ENCODE data around the gene TSPAN10. TPM values are rescaled to one million over a fixed set of nuclear protein-coding genes. Genes with fewer than 3 reads are reported as not detected.
A peak's percentile ranks its signal among the peaks of the same experiment; 100 is the strongest.
"Not testable (repeated sequence)": the region's sequence is repeated elsewhere in the genome, so short reads cannot be mapped to it uniquely, and the experiment has no call there.

TSPAN10 gene
- total RNA-seq, 1 experiment from 2014 or later = 1.7 TPM

DNA sequence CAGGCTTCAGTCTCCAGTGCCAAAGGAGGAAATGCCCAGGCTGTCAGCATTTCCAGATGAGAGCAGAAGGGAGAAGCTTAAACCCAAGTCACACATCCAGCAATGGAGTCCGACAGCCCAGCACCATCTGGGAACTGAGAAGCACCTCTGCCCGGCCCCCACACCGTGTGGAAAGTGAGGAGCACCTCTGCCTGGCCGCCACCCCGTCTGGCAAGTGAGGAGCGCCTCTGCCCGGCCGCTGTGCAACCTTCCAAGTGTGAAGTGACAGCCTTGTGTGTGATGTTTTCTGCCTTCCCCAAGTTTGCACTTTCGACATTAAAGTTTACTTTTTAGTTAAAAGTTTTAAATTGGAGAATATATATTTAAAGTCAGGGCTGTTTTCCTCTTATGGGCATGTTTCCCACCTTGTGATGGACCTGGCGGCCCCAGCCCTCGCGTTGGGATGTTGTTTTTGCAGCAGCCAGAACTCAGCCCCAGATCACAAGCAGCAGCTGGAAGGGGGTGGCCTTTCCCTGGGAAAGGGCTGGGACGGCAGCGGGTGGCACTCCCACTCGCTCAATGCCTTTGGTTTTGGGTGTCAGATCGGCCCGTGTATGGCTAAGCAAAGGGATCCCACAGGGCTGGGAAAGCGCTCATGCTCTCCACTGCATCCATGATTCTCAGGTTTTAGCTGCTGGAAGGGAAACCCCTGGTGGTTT is 36.7 kb downstream of the TSPAN10 start:
- Histone ChIP-seq H3K27ac (ENCODE audit: low read length) (no peak overlapping the region), H3K9ac (ENCODE audit: low read length) (no peak overlapping the region), H3K4me2 (ENCODE audit: low read depth, low read length, poor library complexity, severe bottlenecking) (no peak overlapping the region), H3K79me2 (ENCODE audit: low read length) (peaks cover 4% of the 10 kb centered on the region; the same call in 1 of the 2 replicates), H4K20me1 (ENCODE audit: insufficient read depth, low read depth, low read length) (no peaks in the 10 kb centered on the region), H3K36me3 (ENCODE audit: insufficient read depth, low read length) (peaks cover 20% of the 10 kb centered on the region), H3K4me1 (ENCODE audit: low read length) (no peaks in the 10 kb centered on the region), H2AFZ (ENCODE audit: low read length) (no peak overlapping the region), H3K27me3 (ENCODE audit: low read length) (no peaks in the 10 kb centered on the region), H3K9me2 (replicated peaks; ENCODE audit: insufficient read depth, low read length) (no peaks in the 10 kb centered on the region), H3K4me3 (ENCODE audit: low read length) (no peak overlapping the region), H3K9me3 (ENCODE audit: low read length) (no peaks in the 10 kb centered on the region)
- no peak for DNase-seq

DNA sequence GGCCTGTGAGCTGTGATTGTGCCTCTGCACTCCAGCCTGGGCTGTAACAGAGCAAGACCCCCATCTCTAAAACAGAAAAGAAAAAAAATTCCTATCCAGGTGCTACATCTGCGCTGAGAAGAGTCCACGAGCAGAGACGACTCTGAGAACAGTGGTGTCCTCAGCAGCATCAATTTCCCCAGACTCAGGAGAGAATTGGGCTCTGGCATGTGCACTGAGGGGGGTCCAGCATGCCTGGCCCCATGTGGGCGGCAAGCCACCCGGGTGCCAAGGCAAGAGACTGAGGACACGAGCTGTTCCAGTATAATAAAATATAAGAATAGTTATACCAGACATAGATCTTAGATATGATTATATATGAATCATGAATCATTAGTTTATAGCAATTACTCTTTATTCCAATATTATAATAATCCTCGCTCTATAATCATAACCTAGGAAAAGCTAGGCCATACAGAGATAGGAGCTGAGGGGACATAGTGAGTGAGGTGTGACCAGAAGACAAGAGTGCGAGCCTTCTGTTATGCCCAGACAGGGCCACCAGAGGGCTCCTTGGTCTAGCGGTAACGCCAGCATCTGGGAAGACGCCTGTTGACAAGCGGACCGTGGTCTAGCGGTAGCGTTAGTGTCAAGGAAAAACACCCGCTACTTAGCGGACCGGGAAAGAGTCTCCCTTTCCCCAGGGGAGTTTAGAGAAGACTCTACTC is 38.7 kb downstream of the TSPAN10 start:
- H3K9me2 ChIP-seq (replicated peaks; ENCODE audit: insufficient read depth, low read length); H4K20me1 ChIP-seq (ENCODE audit: insufficient read depth, low read depth, low read length); H3K9ac ChIP-seq (ENCODE audit: low read length); H3K36me3 ChIP-seq (ENCODE audit: insufficient read depth, low read length); H3K9me3 ChIP-seq (ENCODE audit: low read length); H3K79me2 ChIP-seq (ENCODE audit: low read length); H3K4me1 ChIP-seq (ENCODE audit: low read length); H3K4me3 ChIP-seq (ENCODE audit: low read length); H3K4me2 ChIP-seq (ENCODE audit: low read depth, low read length, poor library complexity, severe bottlenecking); H3K27me3 ChIP-seq (ENCODE audit: low read length); H2AFZ ChIP-seq (ENCODE audit: low read length); H3K27ac ChIP-seq (ENCODE audit: low read length): not testable (repeated sequence)
- peak; percentile 69 for DNase-seq

DNA sequence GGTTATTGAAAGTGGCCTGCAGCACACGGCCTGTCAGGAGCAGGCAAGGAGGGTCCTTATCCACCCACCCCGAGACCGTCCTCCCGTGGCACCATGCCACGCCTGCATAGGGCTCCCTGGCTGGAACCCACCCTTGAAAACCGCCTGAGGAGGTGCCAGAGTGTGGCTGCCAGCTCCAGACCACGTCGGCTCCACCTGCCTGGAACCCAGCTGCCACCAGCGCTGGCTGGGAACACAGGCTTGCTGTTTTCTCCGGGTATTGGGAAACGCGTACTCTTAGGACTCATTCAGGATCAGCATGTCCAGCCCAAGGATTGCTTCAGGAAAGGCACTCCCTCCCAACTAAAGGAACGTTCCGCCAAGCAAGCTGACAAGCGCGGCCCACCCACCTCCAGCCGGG is 39.9 kb downstream of the TSPAN10 start:
- Histone ChIP-seq H3K4me2 (ENCODE audit: low read depth, low read length, poor library complexity, severe bottlenecking) (no peak overlapping the region), H3K27ac (ENCODE audit: low read length) (no peak overlapping the region), H3K79me2 (ENCODE audit: low read length) (peaks cover 4% of the 10 kb centered on the region), H3K36me3 (ENCODE audit: insufficient read depth, low read length) (0 out of 2 replicates have a peak, but pooled peaks cover 3% of the 10 kb centered on the region), H4K20me1 (ENCODE audit: insufficient read depth, low read depth, low read length) (no peaks in the 10 kb centered on the region), H3K9me3 (ENCODE audit: low read length) (no peaks in the 10 kb centered on the region), H3K4me3 (ENCODE audit: low read length) (no peak overlapping the region), H3K9ac (ENCODE audit: low read length) (no peak overlapping the region), H2AFZ (ENCODE audit: low read length) (no peak overlapping the region), H3K27me3 (ENCODE audit: low read length) (no peaks in the 10 kb centered on the region), H3K9me2 (replicated peaks; ENCODE audit: insufficient read depth, low read length) (no peaks in the 10 kb centered on the region), H3K4me1 (ENCODE audit: low read length) (no peaks in the 10 kb centered on the region; the same call in 1 of the 2 replicates)
- DNase-seq = no peak

DNA sequence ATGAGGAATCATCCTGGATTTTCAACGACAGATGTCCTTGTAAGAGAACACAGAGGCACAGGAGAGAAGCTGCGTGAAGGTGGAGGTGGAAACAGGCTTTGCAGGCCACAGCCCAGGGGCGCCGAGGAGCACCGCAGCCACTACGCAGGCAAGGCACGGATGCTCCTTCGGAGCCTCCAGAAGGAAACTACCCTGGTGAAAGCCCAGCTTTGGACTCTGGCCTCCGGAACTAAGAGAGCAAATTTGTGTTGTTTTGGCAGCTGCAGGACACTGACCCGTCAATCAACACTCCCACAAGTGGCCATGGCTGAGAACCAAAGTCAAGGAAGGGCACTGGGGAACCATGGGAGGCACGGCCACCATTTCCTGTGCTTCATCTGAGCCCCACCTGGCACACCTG is 43.2 kb downstream of the TSPAN10 start:
- no peak for DNase-seq
- Histone ChIP-seq H3K9ac (ENCODE audit: low read length) (no peak overlapping the region), H3K36me3 (ENCODE audit: insufficient read depth, low read length) (no peaks in the 10 kb centered on the region), H3K9me3 (ENCODE audit: low read length) (no peaks in the 10 kb centered on the region), H3K27me3 (ENCODE audit: low read length) (no peaks in the 10 kb centered on the region), H3K4me3 (ENCODE audit: low read length) (no peak overlapping the region), H2AFZ (ENCODE audit: low read length) (no peak overlapping the region), H4K20me1 (ENCODE audit: insufficient read depth, low read depth, low read length) (peaks cover 16% of the 10 kb centered on the region), H3K79me2 (ENCODE audit: low read length) (peaks cover 34% of the 10 kb centered on the region), H3K4me2 (ENCODE audit: low read depth, low read length, poor library complexity, severe bottlenecking) (no peak overlapping the region), H3K9me2 (replicated peaks; ENCODE audit: insufficient read depth, low read length) (no peaks in the 10 kb centered on the region), H3K27ac (ENCODE audit: low read length) (no peak overlapping the region), H3K4me1 (ENCODE audit: low read length) (peaks cover 15% of the 10 kb centered on the region)

DNA sequence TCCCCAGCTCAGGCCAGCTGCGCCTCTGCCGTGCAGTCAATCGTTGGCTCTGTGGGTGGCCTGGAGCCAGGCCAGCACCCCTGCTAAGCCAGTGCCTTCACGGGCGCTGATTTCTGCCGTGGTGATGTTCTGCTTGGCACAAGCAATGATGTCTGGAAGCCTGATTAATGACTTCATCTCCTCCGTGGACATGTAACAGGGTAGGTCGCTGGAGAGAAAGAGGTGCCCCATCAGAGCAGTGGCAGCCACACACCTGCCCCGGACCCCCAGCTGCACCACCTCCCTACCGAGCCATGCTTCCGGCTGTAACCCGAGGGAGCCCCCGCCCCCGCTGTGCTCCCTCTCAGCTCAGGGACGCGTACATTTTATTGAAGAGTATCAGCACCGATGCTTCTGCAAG is 44.7 kb downstream of the TSPAN10 start:
- Histone ChIP-seq H3K27me3 (ENCODE audit: low read length) (no peaks in the 10 kb centered on the region), H3K36me3 (ENCODE audit: insufficient read depth, low read length) (peaks cover 12% of the 10 kb centered on the region; the same call in 1 of the 2 replicates), H3K9me3 (ENCODE audit: low read length) (no peaks in the 10 kb centered on the region), H3K9ac (ENCODE audit: low read length) (no peak overlapping the region), H2AFZ (ENCODE audit: low read length) (no peak overlapping the region), H3K4me2 (ENCODE audit: low read depth, low read length, poor library complexity, severe bottlenecking) (no peak overlapping the region), H3K79me2 (ENCODE audit: low read length) (peaks cover 48% of the 10 kb centered on the region), H3K9me2 (replicated peaks; ENCODE audit: insufficient read depth, low read length) (no peaks in the 10 kb centered on the region), H3K4me3 (ENCODE audit: low read length) (no peak overlapping the region), H4K20me1 (ENCODE audit: insufficient read depth, low read depth, low read length) (peaks cover 28% of the 10 kb centered on the region), H3K4me1 (ENCODE audit: low read length) (peaks cover 23% of the 10 kb centered on the region), H3K27ac (ENCODE audit: low read length) (no peak overlapping the region)
- no peak for DNase-seq

DNA sequence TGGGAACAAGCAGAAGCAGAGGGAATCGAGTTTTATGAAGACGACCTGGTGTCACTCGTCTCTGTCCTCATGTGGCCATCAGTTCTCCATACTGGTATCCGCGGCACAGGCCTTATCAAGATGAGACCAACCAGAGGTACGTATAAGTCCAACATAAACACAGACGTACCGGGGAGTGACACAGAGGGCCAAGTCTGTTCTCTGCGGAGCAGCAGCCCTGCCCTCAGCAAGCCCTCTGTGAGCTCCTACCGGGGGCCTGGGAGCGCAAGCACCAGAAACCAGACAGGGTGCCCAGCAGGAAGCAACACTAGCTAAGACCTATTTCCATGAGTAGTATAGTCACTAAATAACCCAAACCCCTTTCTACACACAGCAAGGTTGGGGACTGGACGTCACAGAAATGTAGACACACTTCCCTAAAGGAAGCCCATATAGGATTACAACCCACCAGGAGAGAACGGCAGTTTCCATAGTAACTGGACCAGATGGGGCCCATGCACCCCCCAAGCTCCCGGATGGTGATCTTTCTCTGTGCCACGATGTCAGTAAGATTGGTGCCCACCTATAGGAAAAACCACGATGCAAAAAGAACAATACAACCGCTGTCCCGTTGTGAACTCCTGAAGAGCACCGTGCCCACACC is 45.7 kb downstream of the TSPAN10 start:
- peak overlapping the region; percentile 96 for H3K9ac ChIP-seq (ENCODE audit: low read length)
- peak overlapping the region; percentile 76 for H3K4me2 ChIP-seq (ENCODE audit: low read depth, low read length, poor library complexity, severe bottlenecking)
- H3K4me1 ChIP-seq (ENCODE audit: low read length) = peaks cover 23% of the 10 kb centered on the region
- H3K79me2 ChIP-seq (ENCODE audit: low read length) = peaks cover 57% of the 10 kb centered on the region
- H2AFZ ChIP-seq (ENCODE audit: low read length) = peak overlapping the region; percentile 55; the same call in 1 of the 2 replicates
- no peaks in the 10 kb centered on the region for H3K9me3 ChIP-seq (ENCODE audit: low read length)
- H3K9me2 ChIP-seq (replicated peaks; ENCODE audit: insufficient read depth, low read length) = no peaks in the 10 kb centered on the region
- DNase-seq = no peak
- H3K27ac ChIP-seq (ENCODE audit: low read length) = peak overlapping the region; percentile 45; the same call in 1 of the 2 replicates
- H3K4me3 ChIP-seq (ENCODE audit: low read length) = peak overlapping the region; percentile 74
- peaks cover 12% of the 10 kb centered on the region; the same call in 1 of the 2 replicates for H3K36me3 ChIP-seq (ENCODE audit: insufficient read depth, low read length)
- peaks cover 28% of the 10 kb centered on the region for H4K20me1 ChIP-seq (ENCODE audit: insufficient read depth, low read depth, low read length)
- H3K27me3 ChIP-seq (ENCODE audit: low read length) = no peaks in the 10 kb centered on the region

DNA sequence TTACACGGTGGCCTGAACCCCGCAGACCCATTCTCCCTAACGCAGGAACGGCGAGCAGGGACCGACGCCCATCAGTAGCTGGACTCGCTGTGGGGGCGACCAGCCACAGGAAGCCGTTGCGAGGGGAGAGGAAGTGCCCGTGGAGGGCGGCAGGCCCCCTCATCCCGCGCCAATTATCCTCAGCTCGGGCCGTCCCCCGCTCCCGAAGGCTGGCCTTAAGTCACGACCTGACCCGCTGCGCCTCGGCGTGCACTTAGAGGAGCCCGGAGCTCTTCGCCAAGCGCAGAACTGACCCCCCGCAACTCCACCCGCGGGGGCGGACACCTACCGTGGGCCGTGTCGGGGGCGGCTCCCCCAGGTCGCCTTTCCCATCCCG is 46.2 kb downstream of the TSPAN10 start:
- Histone ChIP-seq H3K4me3 (ENCODE audit: low read length) (peak overlapping the region; percentile 74), H3K79me2 (ENCODE audit: low read length) (peaks cover 57% of the 10 kb centered on the region), H2AFZ (ENCODE audit: low read length) (peak overlapping the region; percentile 55; the same call in 1 of the 2 replicates), H3K4me1 (ENCODE audit: low read length) (peaks cover 23% of the 10 kb centered on the region), H3K9me3 (ENCODE audit: low read length) (no peaks in the 10 kb centered on the region), H3K36me3 (ENCODE audit: insufficient read depth, low read length) (peaks cover 15% of the 10 kb centered on the region; the same call in 1 of the 2 replicates), H3K27ac (ENCODE audit: low read length) (peak overlapping the region; percentile 45; the same call in 1 of the 2 replicates), H3K27me3 (ENCODE audit: low read length) (no peaks in the 10 kb centered on the region), H3K9me2 (replicated peaks; ENCODE audit: insufficient read depth, low read length) (no peaks in the 10 kb centered on the region), H4K20me1 (ENCODE audit: insufficient read depth, low read depth, low read length) (peaks cover 28% of the 10 kb centered on the region), H3K9ac (ENCODE audit: low read length) (peak overlapping the region; percentile 96), H3K4me2 (ENCODE audit: low read depth, low read length, poor library complexity, severe bottlenecking) (peak overlapping the region; percentile 76)
- peak; percentile 66 for DNase-seq
